Measurements from ENCODE around the gene RAPGEF5.

Gene RAPGEF5

DNA sequence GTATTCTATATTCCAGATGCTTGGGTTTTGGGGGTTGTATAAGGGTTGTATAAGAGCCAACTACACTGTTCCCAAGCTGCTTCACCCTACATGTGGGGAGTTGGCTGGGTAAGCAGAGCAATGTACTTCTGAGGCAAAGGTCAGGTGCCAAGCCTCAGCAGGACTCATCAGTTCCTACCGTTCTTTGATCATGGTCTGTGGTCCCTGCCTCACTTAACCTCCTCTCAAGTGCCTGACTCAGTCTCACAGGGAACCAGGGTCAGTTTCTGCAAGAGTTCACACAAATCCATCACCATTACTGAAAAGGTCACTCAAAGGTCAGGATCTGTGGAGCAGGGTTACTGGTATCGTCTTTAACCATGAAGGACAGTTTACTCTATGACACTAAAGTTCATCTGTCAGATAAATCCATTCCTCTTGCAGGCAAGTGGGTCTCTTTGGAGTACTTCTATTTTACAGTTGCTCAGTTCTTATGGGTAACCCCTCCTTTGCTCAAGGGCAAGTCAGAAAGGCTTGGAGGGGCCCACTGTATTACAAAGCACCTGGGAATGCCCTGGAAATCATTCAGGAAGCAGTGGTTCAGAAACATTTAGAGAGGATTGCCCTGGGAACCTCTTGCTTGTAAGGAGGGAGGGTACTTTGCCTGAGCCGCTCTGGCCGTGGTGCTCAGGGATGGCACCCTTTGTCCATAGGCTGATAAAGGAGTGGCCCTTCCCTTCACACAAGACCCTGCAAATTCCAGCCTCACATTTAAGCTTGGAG lies 227.0 kb downstream of the RAPGEF5 start:
- no peaks in the 10 kb centered on the region for H3K27me3 ChIP-seq (ENCODE audit: low read depth)
- DNase-seq (ENCODE audit: low spot score in 2 of 2), result no peak
- no peaks in the 10 kb centered on the region for H3K4me1 ChIP-seq
- H3K9me3 ChIP-seq, result no peaks in the 10 kb centered on the region
- in situ Hi-C loops (cut with MboI; ENCODE audit: low sequenced_read_pairs), result no loop called here
- H3K36me3 ChIP-seq (replicated peaks), result no peaks in the 10 kb centered on the region
- H3K4me3 ChIP-seq, result no peak overlapping the region

DNA sequence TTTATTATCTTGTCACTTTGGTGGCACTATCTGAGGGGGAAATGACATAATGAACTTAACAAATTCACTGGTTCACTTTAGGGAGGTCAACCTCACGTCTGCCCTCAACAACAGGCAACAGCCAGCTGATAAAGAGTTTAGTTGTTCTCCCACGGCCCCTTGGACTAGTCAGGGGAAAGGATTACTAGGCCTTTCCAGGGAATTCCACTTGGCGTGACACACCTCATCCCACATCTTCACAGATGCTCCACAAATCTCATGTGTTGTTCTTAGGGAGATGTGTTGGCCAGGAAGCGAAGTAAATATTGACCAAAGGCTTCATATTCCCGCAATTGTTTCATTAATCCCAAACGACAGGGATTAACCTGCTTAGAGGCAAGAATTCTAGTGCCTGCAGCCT lies 227.8 kb downstream of the RAPGEF5 start:
- no peaks in the 10 kb centered on the region for H3K9me3 ChIP-seq
- H3K27me3 ChIP-seq (ENCODE audit: low read depth), result no peaks in the 10 kb centered on the region
- H3K36me3 ChIP-seq (replicated peaks), result no peaks in the 10 kb centered on the region
- no peak overlapping the region for H3K4me3 ChIP-seq
- no peak for DNase-seq (ENCODE audit: low spot score in 2 of 2)
- no peaks in the 10 kb centered on the region for H3K4me1 ChIP-seq
- in situ Hi-C loops (cut with MboI; ENCODE audit: low sequenced_read_pairs), result no loop called here

DNA sequence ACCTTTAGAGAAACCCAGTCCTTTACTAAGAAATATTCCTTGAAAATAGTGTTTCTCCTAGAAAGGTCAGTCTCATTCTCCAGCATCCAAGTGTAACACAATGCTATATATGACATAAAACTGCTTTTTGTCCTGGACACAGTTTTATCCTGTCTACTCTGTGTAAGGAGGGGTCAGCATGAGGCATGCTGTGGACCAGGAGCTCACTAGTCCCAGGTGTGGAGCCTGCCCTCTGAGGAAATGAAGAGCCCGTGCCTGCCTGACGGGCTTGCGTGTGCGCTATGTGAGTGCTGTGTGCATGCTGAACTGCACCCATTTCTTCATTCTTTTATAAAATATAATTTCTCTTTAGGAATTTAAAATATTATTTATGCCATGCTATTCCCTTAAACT lies 228.4 kb downstream of the RAPGEF5 start:
- no peaks in the 10 kb centered on the region for H3K36me3 ChIP-seq (replicated peaks)
- DNase-seq (ENCODE audit: low spot score in 2 of 2), result no peak
- H3K4me3 ChIP-seq, result no peak overlapping the region
- no peaks in the 10 kb centered on the region for H3K4me1 ChIP-seq
- no peaks in the 10 kb centered on the region for H3K9me3 ChIP-seq
- in situ Hi-C loops (cut with MboI; ENCODE audit: low sequenced_read_pairs), result no loop called here
- no peaks in the 10 kb centered on the region for H3K27me3 ChIP-seq (ENCODE audit: low read depth)

DNA sequence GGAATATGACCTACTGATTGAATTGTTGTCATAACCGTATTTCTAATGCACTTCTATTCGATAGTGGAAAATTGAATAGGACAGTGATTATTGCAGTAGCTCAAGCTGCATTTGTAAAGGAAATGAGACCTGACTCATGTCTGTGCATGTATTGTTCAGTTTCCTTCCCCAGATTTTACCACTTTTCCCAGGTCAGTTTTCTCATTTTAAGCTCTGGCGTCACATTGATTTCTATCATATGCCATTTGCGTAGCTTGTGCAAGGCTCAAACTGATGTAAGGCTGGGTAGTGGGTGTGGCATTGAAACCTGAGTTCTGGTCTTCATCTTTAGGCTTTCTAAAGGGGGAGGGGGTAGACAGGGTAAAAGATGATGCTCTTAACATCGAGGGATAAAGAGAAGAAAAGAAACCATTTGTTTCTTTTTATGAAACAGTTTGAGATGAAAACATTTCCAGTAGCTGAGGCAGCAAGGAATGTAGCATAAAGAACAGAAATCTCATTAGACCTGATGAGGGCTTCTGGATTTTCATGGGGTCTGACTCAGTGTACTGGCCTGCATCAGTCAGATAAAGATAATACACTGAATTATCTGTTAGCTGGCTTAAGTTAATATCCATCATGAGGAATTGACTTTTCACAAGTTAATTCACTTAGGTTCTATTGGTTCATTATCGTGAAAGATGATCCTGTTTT lies 229.0 kb downstream of the RAPGEF5 start:
- in situ Hi-C loops (cut with MboI; ENCODE audit: low sequenced_read_pairs), result no loop called here
- Histone ChIP-seq H3K27me3 (ENCODE audit: low read depth) (no peaks in the 10 kb centered on the region), H3K4me1 (no peaks in the 10 kb centered on the region), H3K9me3 (no peaks in the 10 kb centered on the region), H3K36me3 (replicated peaks) (no peaks in the 10 kb centered on the region), H3K4me3 (no peak overlapping the region)
- DNase-seq (ENCODE audit: low spot score in 2 of 2), result no peak

DNA sequence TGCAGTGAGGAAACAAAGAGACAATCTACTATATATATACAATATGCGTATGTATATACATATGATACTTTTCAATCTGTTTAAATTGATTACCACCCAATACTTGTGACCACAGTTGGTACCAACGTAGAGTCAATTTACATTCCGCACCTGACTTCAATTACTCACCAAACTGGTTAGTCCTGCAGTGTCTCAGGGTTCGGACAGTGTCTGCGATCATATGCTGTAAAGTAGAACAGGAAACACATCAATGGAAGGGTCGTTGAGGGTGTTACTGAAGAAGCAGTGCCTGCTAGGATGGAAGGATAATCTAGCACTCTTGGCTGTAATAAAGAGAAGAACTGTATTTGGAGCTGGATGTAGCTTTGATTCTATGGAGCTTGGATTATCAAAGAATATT lies 231.5 kb downstream of the RAPGEF5 start:
- DNase-seq (ENCODE audit: low spot score in 2 of 2), result no peak
- H3K9me3 ChIP-seq, result no peaks in the 10 kb centered on the region
- H3K27me3 ChIP-seq (ENCODE audit: low read depth), result no peaks in the 10 kb centered on the region
- H3K4me1 ChIP-seq, result no peaks in the 10 kb centered on the region
- no peaks in the 10 kb centered on the region for H3K36me3 ChIP-seq (replicated peaks)
- H3K4me3 ChIP-seq, result no peak overlapping the region
- in situ Hi-C loops (cut with MboI; ENCODE audit: low sequenced_read_pairs), result no loop called here

DNA sequence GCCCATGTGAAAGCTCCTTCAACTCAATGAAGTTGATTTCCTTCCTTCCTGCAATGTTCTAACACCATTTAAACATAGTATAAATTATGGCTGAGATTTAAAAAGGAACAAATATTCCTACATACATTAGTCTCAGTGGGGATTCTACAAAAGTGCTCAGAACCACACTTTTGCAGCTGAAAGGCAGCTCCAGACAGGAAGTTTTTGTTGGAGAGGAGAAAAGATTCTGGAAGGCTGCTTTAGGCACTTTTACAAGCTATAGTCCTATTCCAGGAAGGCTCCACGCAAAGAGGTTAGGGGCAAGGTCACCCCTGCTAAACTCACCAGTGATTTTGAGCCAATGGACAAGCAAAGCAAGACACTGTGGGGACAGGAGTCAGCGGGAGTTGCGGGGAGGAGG lies 232.0 kb downstream of the RAPGEF5 start:
- DNase-seq (ENCODE audit: low spot score in 2 of 2), result no peak
- Histone ChIP-seq H3K36me3 (replicated peaks) (no peaks in the 10 kb centered on the region), H3K4me1 (no peaks in the 10 kb centered on the region), H3K27me3 (ENCODE audit: low read depth) (no peaks in the 10 kb centered on the region), H3K9me3 (no peaks in the 10 kb centered on the region), H3K4me3 (no peak overlapping the region)
- in situ Hi-C loops (cut with MboI; ENCODE audit: low sequenced_read_pairs), result no loop called here

DNA sequence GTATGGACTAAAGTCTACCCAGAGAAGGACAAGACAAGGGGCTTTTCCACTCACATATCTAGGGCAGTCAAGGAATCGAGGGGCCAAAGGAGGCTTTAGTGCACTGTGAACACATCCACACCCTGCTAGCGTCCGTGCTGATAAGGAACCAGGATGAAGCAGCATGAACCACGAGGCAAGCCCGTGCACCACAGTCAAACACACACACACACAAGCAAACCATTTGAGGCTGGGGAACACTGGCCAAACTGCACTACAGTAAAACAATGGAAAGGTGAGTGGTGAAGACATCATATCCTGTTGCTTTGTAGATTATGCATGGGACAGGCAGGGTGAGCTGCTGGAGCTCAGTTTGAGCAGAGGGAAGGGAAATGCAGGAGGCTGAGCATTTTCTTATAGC lies 233.8 kb downstream of the RAPGEF5 start:
- in situ Hi-C loops (cut with MboI; ENCODE audit: low sequenced_read_pairs), result no loop called here
- DNase-seq (ENCODE audit: low spot score in 2 of 2), result no peak
- no peaks in the 10 kb centered on the region for H3K27me3 ChIP-seq (ENCODE audit: low read depth)
- no peaks in the 10 kb centered on the region for H3K9me3 ChIP-seq
- H3K36me3 ChIP-seq (replicated peaks), result no peaks in the 10 kb centered on the region
- no peaks in the 10 kb centered on the region for H3K4me1 ChIP-seq
- H3K4me3 ChIP-seq, result no peak overlapping the region

DNA sequence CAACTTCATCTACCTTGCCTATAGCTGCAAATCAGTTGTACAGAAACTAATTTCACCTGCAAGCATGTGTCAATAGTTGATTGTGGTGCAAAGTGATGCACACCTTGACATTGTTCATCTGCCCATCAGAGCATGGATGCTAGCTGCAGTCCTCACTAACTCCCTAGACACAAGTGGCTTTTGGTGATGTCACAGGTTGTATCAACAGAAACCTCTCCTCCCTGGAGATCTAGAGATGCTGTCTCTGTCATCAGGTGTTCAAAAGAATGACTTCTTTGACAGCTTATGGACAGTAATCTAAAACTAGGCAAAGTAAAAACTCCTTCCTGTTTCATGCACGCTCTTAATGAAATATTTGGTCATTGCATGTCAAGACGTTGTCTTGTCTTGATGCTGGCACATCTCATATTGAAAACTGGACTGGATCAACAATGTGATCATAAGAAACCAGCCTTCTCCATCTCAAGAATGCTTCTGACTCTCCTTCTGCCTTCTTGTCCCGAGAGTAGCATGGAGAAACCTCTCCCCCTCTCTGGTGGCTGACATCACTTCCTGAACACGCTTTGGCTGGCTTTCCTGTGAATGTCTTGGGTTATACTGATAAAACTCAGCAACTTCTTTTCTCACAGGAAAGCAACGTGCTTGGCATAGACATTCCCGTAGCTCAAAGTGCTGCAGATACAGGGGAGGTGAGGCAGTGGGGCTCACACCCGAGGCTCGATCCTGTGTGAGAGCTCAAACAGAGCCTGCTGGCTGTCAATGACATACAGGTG lies 235.1 kb downstream of the RAPGEF5 start:
- Histone ChIP-seq H3K4me1 (no peaks in the 10 kb centered on the region), H3K9me3 (no peaks in the 10 kb centered on the region), H3K4me3 (no peak overlapping the region), H3K36me3 (replicated peaks) (no peaks in the 10 kb centered on the region), H3K27me3 (ENCODE audit: low read depth) (no peaks in the 10 kb centered on the region)
- DNase-seq (ENCODE audit: low spot score in 2 of 2), result no peak
- in situ Hi-C loops (cut with MboI; ENCODE audit: low sequenced_read_pairs), result no loop called here

DNA sequence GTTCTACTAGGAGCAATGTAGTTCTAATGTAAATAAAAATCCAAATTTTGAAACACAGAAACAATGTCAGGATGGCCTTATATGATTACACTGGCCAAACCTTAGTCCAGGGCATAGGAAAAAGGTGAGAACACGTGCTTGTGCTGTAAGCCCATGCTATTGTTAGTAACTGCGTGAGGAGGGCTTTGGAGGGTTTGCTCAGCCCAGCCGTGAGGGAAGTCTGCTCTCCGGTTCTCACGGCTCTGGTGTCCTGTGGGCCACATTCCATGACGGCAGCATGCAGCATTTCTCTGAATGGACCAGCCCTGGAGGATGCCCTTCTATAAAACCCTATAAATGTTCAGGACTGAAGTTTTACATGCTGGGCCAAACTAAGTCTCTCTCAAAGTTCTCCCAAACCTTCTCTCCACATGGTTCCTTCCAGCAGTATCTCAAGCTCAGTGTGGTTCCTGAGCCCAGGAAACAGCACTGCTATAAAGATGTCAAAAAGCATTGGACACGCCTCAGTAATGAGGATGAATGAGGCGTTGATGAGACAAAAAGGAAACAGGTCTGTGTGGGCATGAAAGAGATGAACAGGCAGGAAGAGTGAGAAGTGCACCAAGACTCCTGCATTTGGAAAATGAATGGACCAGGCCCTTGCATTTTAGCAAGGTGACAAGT lies 236.4 kb downstream of the RAPGEF5 start:
- in situ Hi-C loops (cut with MboI; ENCODE audit: low sequenced_read_pairs), result no loop called here
- no peak overlapping the region for H3K4me3 ChIP-seq
- no peaks in the 10 kb centered on the region for H3K27me3 ChIP-seq (ENCODE audit: low read depth)
- H3K9me3 ChIP-seq, result no peaks in the 10 kb centered on the region
- no peak for DNase-seq (ENCODE audit: low spot score in 2 of 2)
- no peaks in the 10 kb centered on the region for H3K36me3 ChIP-seq (replicated peaks)
- H3K4me1 ChIP-seq, result no peaks in the 10 kb centered on the region

DNA sequence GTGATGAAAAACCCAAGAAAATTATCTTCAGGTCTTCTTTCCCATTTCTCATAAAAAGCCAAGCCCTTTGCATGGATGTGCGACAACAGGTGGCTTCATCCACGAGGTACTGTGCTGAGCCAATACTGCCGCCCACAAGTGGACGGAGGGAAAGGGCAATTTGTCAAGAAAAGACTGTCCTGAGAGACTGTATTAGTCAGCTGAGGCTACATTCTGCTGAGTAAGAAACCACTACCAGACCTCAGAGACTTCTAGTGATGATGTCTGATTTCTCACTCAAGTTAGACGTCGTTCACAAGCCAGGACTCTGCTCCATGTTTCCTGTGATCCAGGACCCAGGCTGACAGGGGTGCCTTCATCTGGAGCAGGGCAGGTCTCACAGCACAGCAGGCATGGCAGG lies 239.7 kb downstream of the RAPGEF5 start:
- no peaks in the 10 kb centered on the region for H3K36me3 ChIP-seq (replicated peaks)
- H3K4me1 ChIP-seq, result no peaks in the 10 kb centered on the region
- DNase-seq (ENCODE audit: low spot score in 2 of 2), result no peak
- no peaks in the 10 kb centered on the region for H3K27me3 ChIP-seq (ENCODE audit: low read depth)
- H3K4me3 ChIP-seq, result no peak overlapping the region
- in situ Hi-C loops (cut with MboI; ENCODE audit: low sequenced_read_pairs), result no loop called here
- H3K9me3 ChIP-seq, result no peaks in the 10 kb centered on the region

DNA sequence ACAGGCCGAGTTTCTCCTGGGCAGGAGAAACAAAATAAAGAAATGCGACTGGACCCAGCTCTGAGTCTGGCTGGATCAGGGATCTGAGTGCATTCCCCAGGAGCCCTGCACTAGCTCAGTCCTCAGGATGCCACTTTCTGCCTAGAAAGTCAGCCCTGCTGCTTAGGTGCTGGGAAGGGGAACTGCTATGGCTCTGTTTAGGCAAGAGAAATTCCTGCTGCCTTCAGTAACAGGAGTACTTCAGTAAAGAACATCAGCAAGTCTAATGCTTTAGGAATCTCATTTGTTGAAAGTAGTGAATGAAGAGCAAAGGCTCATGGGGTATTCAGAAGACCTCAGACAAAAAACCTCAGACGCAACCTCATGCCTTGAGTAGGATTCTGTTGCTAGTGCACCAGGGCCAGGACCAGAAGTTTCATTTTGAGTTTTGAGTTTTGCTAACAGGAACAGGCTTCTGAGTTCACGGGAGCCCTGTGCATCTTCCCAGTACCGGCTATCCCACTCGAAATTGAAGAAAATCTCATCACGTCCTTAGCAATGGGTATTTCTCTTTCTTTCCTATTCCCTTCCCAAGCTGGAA lies 240.4 kb downstream of the RAPGEF5 start:
- Histone ChIP-seq H3K4me3 (no peak overlapping the region), H3K27me3 (ENCODE audit: low read depth) (no peaks in the 10 kb centered on the region), H3K9me3 (no peaks in the 10 kb centered on the region), H3K4me1 (no peaks in the 10 kb centered on the region), H3K36me3 (replicated peaks) (no peaks in the 10 kb centered on the region)
- in situ Hi-C loops (cut with MboI; ENCODE audit: low sequenced_read_pairs), result no loop called here
- DNase-seq (ENCODE audit: low spot score in 2 of 2), result no peak

DNA sequence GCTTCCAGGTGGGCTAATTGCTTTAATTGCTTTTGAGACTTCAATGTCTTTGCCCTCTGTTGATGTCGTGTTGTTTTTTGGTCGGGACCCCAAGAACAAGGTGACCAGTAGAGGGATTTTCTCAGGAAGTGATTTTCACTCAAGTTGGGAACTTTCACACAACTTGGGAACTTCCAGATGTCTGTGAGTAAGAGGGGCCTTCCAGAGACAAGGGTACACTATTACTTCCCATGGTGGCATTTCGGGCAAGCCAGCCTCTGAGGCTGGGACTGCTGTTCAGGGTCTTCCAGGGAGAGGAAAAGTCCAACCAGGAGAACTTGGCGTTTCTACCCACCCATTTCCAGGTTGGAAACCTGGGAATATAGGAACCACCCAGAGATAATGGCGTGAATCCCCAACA lies 241.3 kb downstream of the RAPGEF5 start:
- no peak for DNase-seq (ENCODE audit: low spot score in 2 of 2)
- no peak overlapping the region for H3K4me3 ChIP-seq
- in situ Hi-C loops (cut with MboI; ENCODE audit: low sequenced_read_pairs), result no loop called here
- H3K36me3 ChIP-seq (replicated peaks), result no peaks in the 10 kb centered on the region
- H3K9me3 ChIP-seq, result no peaks in the 10 kb centered on the region
- H3K27me3 ChIP-seq (ENCODE audit: low read depth), result no peaks in the 10 kb centered on the region
- H3K4me1 ChIP-seq, result no peaks in the 10 kb centered on the region

DNA sequence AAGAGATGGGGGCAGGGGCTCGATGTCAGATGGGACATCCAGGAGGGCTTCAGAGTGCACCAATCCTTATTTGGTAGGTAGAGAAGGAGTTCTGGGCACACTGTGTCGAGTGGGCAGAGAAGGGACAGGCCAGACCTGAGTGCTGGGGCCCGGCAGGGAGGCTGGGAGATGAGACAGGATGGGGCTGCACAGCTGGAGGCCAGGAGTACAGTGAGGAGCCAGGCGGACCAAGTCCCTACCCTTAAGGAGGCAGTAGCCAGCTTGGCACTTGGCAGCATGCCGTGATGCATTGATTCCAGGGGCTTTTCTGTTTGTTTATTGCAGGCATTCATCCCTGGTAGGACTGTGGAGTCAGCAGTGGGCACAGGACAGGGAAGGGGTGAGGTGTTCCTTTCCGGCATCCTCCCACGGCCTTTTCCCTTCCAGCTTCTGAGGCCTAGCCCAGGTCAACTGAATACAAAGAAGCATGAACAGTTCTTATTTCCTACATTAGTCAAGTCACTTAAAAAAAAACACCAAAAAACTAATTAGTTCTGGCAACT lies 242.4 kb downstream of the RAPGEF5 start:
- no peaks in the 10 kb centered on the region for H3K36me3 ChIP-seq (replicated peaks)
- no peak overlapping the region for H3K4me3 ChIP-seq
- in situ Hi-C loops (cut with MboI; ENCODE audit: low sequenced_read_pairs), result no loop called here
- no peaks in the 10 kb centered on the region for H3K9me3 ChIP-seq
- DNase-seq (ENCODE audit: low spot score in 2 of 2), result no peak
- H3K4me1 ChIP-seq, result no peaks in the 10 kb centered on the region
- no peaks in the 10 kb centered on the region for H3K27me3 ChIP-seq (ENCODE audit: low read depth)

Measured in HAP-1 (cell line).